ENCODE data around the gene HPRT1.

HPRT1 gene

GRCh38 chrX:134478374-134478773 lies 18.4 kb downstream of the HPRT1 start:
- TF ChIP-seq SPI1 (IDR thresholded peaks at IDR 0.05; ENCODE audit: borderline replicate concordance, low read depth) (no peak), GABPA (IDR thresholded peaks at IDR 0.05; ENCODE audit: low read depth) (no peak), REST (IDR thresholded peaks at IDR 0.05; ENCODE audit: insufficient replicate concordance, low read depth) (no peak), POLR2AphosphoS5 (IDR thresholded peaks at IDR 0.05; ENCODE audit: low read depth) (no peak), CTCF (IDR thresholded peaks at IDR 0.05; ENCODE audit: insufficient read depth, low read length) (no peak)
- Histone ChIP-seq H3K4me3 (replicated peaks; ENCODE audit: insufficient read depth, low read length) (no peak overlapping the region), H3K27me3 (ENCODE audit: insufficient read depth, poor library complexity, severe bottlenecking) (no peaks in the 10 kb centered on the region), H3K27ac (replicated peaks) (no peak overlapping the region)
- no peak for DNase-seq (ENCODE audit: low read depth in 1 of 2, low spot score in 1 of 2)

DNA sequence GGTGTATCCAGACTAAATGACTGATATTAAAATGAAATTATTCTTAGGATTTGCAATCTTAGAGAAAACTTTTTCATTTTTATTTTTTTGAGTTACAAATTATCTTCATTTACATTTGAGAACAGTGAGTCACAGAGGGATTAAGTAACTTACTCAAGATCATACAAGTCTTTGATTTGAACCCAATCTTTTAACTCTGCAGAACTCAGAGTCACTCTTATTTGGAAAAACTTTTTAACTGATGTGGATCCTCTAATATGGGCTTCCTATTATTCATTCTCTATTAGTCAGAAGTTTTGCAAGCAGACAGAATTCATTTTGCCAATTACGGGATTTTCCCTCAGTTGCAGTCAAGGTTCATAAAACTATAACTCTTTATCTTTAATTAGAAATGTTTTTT lies 20.1 kb downstream of the HPRT1 start:
- no peak for TF ChIP-seq GABPA (IDR thresholded peaks at IDR 0.05; ENCODE audit: low read depth)
- no peak for TF ChIP-seq CTCF (IDR thresholded peaks at IDR 0.05; ENCODE audit: insufficient read depth, low read length)
- no peak for TF ChIP-seq SPI1 (IDR thresholded peaks at IDR 0.05; ENCODE audit: borderline replicate concordance, low read depth)
- no peak for TF ChIP-seq REST (IDR thresholded peaks at IDR 0.05; ENCODE audit: insufficient replicate concordance, low read depth)
- TF ChIP-seq POLR2AphosphoS5 (IDR thresholded peaks at IDR 0.05; ENCODE audit: low read depth) = no peak
- no peak overlapping the region for H3K27ac ChIP-seq (replicated peaks)
- H3K27me3 ChIP-seq (ENCODE audit: insufficient read depth, poor library complexity, severe bottlenecking) = no peaks in the 10 kb centered on the region
- DNase-seq (ENCODE audit: low read depth in 1 of 2, low spot score in 1 of 2) = no peak
- H3K4me3 ChIP-seq (replicated peaks; ENCODE audit: insufficient read depth, low read length) = no peak overlapping the region

DNA sequence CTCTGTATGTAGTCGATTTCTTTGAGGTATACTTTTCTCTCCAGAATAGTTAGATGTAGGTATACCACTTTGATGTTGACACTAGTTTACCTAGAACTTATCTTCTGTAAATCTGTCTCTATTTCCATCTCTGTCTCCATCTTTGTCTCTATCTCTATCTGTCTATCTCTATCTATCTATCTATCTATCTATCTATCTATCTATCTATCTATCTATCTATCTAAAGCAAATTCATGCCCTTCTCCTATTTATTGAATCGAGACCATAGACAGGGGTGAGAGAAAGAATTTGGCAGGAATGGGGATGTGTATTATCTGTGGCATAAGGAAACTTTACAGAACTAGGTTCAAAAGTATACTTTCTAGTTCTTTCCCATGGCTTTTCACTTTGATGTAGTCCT lies 21.4 kb downstream of the HPRT1 start:
- DNase-seq (ENCODE audit: low read depth in 1 of 2, low spot score in 1 of 2) = no peak
- H3K27me3 ChIP-seq (ENCODE audit: insufficient read depth, poor library complexity, severe bottlenecking) = no peaks in the 10 kb centered on the region
- H3K27ac ChIP-seq (replicated peaks) = no peak overlapping the region
- no peak for TF ChIP-seq POLR2AphosphoS5 (IDR thresholded peaks at IDR 0.05; ENCODE audit: low read depth)
- TF ChIP-seq GABPA (IDR thresholded peaks at IDR 0.05; ENCODE audit: low read depth) = no peak
- no peak overlapping the region for H3K4me3 ChIP-seq (replicated peaks; ENCODE audit: insufficient read depth, low read length)

DNA sequence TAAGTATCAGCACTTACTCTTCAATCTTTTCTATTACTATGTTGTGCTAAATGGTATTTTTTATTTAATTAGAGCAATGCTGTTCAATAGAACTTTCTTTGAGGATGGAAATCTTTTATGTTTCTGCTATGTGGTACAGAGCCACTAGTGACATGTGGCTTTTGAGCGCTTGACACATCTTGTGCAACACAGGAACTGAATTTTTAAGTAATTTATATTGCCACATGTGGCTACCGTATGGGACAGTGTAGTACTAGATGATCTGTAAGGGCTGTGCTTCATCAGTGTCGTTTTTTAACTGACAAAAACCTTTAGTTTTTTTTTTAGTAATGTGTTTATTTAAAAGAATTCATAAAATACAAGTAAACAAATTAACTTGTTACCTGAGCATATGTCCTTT lies 22.4 kb downstream of the HPRT1 start:
- peak; percentile 39 to 55 for DNase-seq (ENCODE audit: low read depth in 1 of 2, low spot score in 1 of 2)
- Histone ChIP-seq H3K27me3 (ENCODE audit: insufficient read depth, poor library complexity, severe bottlenecking) (no peaks in the 10 kb centered on the region), H3K4me3 (replicated peaks; ENCODE audit: insufficient read depth, low read length) (no peak overlapping the region), H3K27ac (replicated peaks) (peak overlapping the region; percentile 45)
- TF ChIP-seq SPI1 (IDR thresholded peaks at IDR 0.05; ENCODE audit: borderline replicate concordance, low read depth) (no peak), CTCF (IDR thresholded peaks at IDR 0.05; ENCODE audit: insufficient read depth, low read length) (no peak)
